Measurements from ENCODE around the gene UGT2A1.
"Not testable (repeated sequence)": the region's sequence is repeated elsewhere in the genome, so short reads cannot be mapped to it uniquely, and the experiment has no call there.

Gene UGT2A1

GRCh38 chr4:69653147-69653546 lies at the start of gene UGT2A1:
Gene UGT2A1 (minus strand): TSS chr4:69653247. CDS start chr4:69647644, 5,603 bp downstream.
- no peak within 1 kb of the TSS for H3K27ac ChIP-seq (ENCODE audit: low read length)
- H3K4me3 ChIP-seq (ENCODE audit: low read length): no peak within 1 kb of the TSS
- H3K4me1 ChIP-seq (ENCODE audit: insufficient read depth, low read length): no peaks in the 10 kb centered on the region
- H3K36me3 ChIP-seq (ENCODE audit: insufficient read depth, low read depth, low read length): no peaks in the 10 kb centered on the region
- H3K9ac ChIP-seq (ENCODE audit: low read depth, low read length): no peak within 1 kb of the TSS
- H3K27me3 ChIP-seq (ENCODE audit: insufficient read depth, low read length): no peaks in the 10 kb centered on the region
- no peaks in the 10 kb centered on the region for H3K9me3 ChIP-seq (ENCODE audit: insufficient read depth, low read depth, low read length)

DNA sequence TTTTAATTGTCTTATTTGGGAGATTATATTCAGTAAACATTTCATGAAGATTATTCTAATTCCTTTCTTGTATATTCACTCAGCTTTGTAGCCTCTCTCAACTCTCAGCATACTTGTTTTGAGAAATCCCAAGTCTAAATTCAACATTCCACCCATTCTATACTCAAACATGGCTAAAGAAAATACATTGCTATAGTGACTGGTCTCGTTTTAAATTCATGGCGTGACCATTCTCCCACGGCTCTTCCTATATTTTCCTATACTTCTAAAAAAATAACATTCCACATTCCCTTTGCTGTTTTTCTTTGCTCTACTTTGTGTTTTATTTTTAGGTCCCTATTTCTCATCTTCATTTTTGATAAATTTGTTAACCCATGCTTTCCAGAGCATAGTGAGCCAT lies 49.2 kb upstream of the UGT2A1 start:
- H3K4me1 ChIP-seq (ENCODE audit: insufficient read depth, low read length): no peaks in the 10 kb centered on the region
- H3K9me3 ChIP-seq (ENCODE audit: insufficient read depth, low read depth, low read length): no peaks in the 10 kb centered on the region
- H3K4me3 ChIP-seq (ENCODE audit: low read length): no peak overlapping the region
- no peak overlapping the region for H3K9ac ChIP-seq (ENCODE audit: low read depth, low read length)
- H3K27me3 ChIP-seq (ENCODE audit: insufficient read depth, low read length): no peaks in the 10 kb centered on the region
- no peaks in the 10 kb centered on the region for H3K36me3 ChIP-seq (ENCODE audit: insufficient read depth, low read depth, low read length)
- no peak overlapping the region for H3K27ac ChIP-seq (ENCODE audit: low read length)

DNA sequence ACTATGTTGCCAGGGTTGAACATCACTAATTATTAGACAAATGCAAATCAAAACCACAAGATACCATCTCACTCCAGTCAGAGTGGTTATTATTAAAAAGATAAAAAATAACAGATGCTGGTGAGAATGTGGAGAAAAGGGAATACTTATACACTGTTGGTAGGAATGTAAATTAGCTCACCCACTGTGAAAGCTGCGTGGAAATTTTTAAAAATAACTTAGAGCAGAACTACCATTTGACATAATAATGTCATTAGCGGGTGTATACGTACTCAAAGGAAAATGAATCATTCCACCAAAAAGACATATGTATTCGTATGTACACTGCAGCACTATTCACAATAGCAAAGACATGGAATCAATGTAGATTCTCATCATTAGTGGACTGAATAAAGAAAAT lies 48.6 kb upstream of the UGT2A1 start:
- Histone ChIP-seq H3K9me3 (ENCODE audit: insufficient read depth, low read depth, low read length) (no peaks in the 10 kb centered on the region), H3K27ac (ENCODE audit: low read length) (no peak overlapping the region), H3K9ac (ENCODE audit: low read depth, low read length) (no peak overlapping the region), H3K36me3 (ENCODE audit: insufficient read depth, low read depth, low read length) (no peaks in the 10 kb centered on the region), H3K4me1 (ENCODE audit: insufficient read depth, low read length) (no peaks in the 10 kb centered on the region), H3K4me3 (ENCODE audit: low read length) (no peak overlapping the region), H3K27me3 (ENCODE audit: insufficient read depth, low read length) (no peaks in the 10 kb centered on the region)

DNA sequence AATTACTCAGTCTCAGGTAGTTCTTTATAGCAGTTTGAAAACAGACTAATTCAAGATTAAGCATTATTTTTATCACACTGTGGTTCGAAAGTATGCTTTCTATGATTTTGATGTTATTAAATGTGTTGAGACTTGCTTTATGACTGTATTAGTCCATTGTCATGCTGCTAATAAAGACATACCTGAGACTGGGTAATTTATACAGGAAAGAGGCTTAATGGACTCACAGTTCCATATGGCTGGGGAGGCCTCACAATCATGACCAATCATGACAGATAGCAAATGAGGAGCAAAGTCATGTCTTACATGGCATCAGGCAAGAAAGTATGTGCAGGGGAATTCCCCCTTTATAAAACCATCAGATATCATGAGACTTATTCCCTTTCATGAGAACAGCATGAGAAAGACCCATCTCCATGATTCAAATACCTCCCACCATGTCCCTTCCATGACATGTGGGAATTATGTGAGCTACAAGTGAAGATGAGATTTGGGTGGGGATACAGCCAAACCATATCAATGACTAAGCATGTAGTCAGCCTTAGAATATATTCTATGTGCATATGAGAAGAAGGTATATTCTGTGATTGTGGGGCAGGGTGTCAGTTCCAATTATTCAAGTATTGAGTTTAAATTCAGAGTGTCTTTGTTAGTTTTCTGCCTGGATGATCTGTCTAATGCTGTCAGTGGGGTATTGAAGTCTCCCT lies 44.6 kb upstream of the UGT2A1 start:
- H3K36me3 ChIP-seq (ENCODE audit: insufficient read depth, low read depth, low read length): no peaks in the 10 kb centered on the region
- no peaks in the 10 kb centered on the region for H3K9me3 ChIP-seq (ENCODE audit: insufficient read depth, low read depth, low read length)
- no peak overlapping the region for H3K9ac ChIP-seq (ENCODE audit: low read depth, low read length)
- H3K27ac ChIP-seq (ENCODE audit: low read length): no peak overlapping the region
- H3K4me3 ChIP-seq (ENCODE audit: low read length): no peak overlapping the region
- no peaks in the 10 kb centered on the region for H3K27me3 ChIP-seq (ENCODE audit: insufficient read depth, low read length)
- no peaks in the 10 kb centered on the region for H3K4me1 ChIP-seq (ENCODE audit: insufficient read depth, low read length)

- no peaks in the 10 kb centered on the region for H3K27me3 ChIP-seq (ENCODE audit: insufficient read depth, low read length)
- H3K9me3 ChIP-seq (ENCODE audit: insufficient read depth, low read depth, low read length): no peaks in the 10 kb centered on the region
- H3K4me1 ChIP-seq (ENCODE audit: insufficient read depth, low read length): no peaks in the 10 kb centered on the region
- no peak overlapping the region for H3K4me3 ChIP-seq (ENCODE audit: low read length)
- H3K27ac ChIP-seq (ENCODE audit: low read length): no peak overlapping the region
- no peaks in the 10 kb centered on the region for H3K36me3 ChIP-seq (ENCODE audit: insufficient read depth, low read depth, low read length)
- no peak overlapping the region for H3K9ac ChIP-seq (ENCODE audit: low read depth, low read length)
These were observed 36.6 kb upstream of the UGT2A1 start for GRCh38 chr4:69689599-69689998.

DNA sequence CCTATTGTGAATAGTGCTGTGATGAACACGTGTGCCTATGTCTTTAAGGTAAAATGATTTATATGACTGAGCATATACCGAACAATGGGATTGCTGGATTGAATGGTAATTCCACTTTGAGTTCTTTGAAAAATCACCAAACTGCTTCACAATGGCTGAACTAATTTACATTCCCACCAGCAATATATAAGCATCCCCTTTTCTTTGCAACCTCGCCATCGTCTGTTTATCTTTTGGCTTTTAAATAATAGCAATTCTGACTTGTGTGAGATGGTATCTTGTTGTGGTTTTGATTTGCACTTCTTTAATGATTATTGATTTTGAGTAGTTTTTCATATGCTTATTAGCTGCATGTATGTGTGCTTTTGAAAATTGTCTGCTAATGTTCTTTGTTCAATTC lies 31.8 kb upstream of the UGT2A1 start:
- no peak overlapping the region for H3K4me3 ChIP-seq (ENCODE audit: low read length)
- H3K9ac ChIP-seq (ENCODE audit: low read depth, low read length): no peak overlapping the region
- H3K9me3 ChIP-seq (ENCODE audit: insufficient read depth, low read depth, low read length): no peaks in the 10 kb centered on the region
- no peaks in the 10 kb centered on the region for H3K36me3 ChIP-seq (ENCODE audit: insufficient read depth, low read depth, low read length)
- H3K27ac ChIP-seq (ENCODE audit: low read length): no peak overlapping the region
- H3K4me1 ChIP-seq (ENCODE audit: insufficient read depth, low read length): no peaks in the 10 kb centered on the region
- no peaks in the 10 kb centered on the region for H3K27me3 ChIP-seq (ENCODE audit: insufficient read depth, low read length)

DNA sequence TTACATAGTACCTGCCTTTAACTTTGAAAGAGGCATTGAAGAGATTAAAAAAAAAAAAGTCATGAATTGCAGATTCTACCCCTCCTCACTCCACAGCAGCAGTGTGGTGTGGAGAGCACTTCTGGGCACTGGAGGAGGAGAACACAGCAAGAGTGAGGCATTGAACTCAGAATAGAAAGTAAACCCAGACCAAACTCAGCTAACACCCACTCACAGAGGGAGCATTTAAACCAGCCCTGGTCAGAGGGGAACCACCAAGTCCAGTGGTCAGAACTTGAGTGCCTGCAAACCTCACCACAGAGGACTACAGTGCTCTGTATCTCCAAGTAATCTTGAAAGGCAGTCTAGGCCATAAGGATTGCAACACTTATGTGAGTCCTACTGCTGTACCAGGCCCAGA lies 15.6 kb upstream of the UGT2A1 start:
- no peaks in the 10 kb centered on the region for H3K36me3 ChIP-seq (ENCODE audit: insufficient read depth, low read depth, low read length)
- no peak overlapping the region for H3K9ac ChIP-seq (ENCODE audit: low read depth, low read length)
- no peaks in the 10 kb centered on the region for H3K4me1 ChIP-seq (ENCODE audit: insufficient read depth, low read length)
- no peaks in the 10 kb centered on the region for H3K27me3 ChIP-seq (ENCODE audit: insufficient read depth, low read length)
- no peak overlapping the region for H3K27ac ChIP-seq (ENCODE audit: low read length)
- no peak overlapping the region for H3K4me3 ChIP-seq (ENCODE audit: low read length)
- no peaks in the 10 kb centered on the region for H3K9me3 ChIP-seq (ENCODE audit: insufficient read depth, low read depth, low read length)

DNA sequence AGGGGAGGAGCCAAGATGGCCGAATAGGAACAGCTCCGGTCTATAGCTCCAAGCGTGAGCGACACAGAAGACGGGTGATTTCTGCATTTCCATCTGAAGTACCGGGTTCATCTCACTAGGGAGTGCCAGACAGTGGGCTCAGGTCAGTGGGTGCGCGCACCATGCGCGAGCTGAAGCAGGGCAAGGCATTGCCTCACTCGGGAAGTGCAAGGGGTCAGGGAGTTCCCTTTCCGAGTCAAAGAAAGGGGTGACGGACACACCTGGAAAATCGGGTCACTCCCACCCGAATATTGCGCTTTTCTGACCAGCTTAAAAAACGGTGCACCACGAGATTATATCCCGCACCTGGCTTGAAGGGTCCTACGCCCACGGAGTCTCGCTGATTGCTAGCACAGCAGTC lies 11.0 kb upstream of the UGT2A1 start:
- H3K4me3 ChIP-seq (ENCODE audit: low read length); H3K27me3 ChIP-seq (ENCODE audit: insufficient read depth, low read length); H3K4me1 ChIP-seq (ENCODE audit: insufficient read depth, low read length); H3K9me3 ChIP-seq (ENCODE audit: insufficient read depth, low read depth, low read length); H3K27ac ChIP-seq (ENCODE audit: low read length); H3K9ac ChIP-seq (ENCODE audit: low read depth, low read length); H3K36me3 ChIP-seq (ENCODE audit: insufficient read depth, low read depth, low read length): not testable (repeated sequence)

GRCh38 chr4:69661130-69661803 lies 8.2 kb upstream of the UGT2A1 start:
- H3K27me3 ChIP-seq (ENCODE audit: insufficient read depth, low read length); H3K9ac ChIP-seq (ENCODE audit: low read depth, low read length); H3K9me3 ChIP-seq (ENCODE audit: insufficient read depth, low read depth, low read length); H3K36me3 ChIP-seq (ENCODE audit: insufficient read depth, low read depth, low read length); H3K27ac ChIP-seq (ENCODE audit: low read length); H3K4me3 ChIP-seq (ENCODE audit: low read length); H3K4me1 ChIP-seq (ENCODE audit: insufficient read depth, low read length): not testable (repeated sequence)

GRCh38 chr4:69658133-69658532 lies 5.1 kb upstream of the UGT2A1 start:
- no peaks in the 10 kb centered on the region for H3K36me3 ChIP-seq (ENCODE audit: insufficient read depth, low read depth, low read length)
- H3K4me3 ChIP-seq (ENCODE audit: low read length): no peak overlapping the region
- H3K4me1 ChIP-seq (ENCODE audit: insufficient read depth, low read length): no peaks in the 10 kb centered on the region
- no peak overlapping the region for H3K27ac ChIP-seq (ENCODE audit: low read length)
- H3K27me3 ChIP-seq (ENCODE audit: insufficient read depth, low read length): no peaks in the 10 kb centered on the region
- no peak overlapping the region for H3K9ac ChIP-seq (ENCODE audit: low read depth, low read length)
- no peaks in the 10 kb centered on the region for H3K9me3 ChIP-seq (ENCODE audit: insufficient read depth, low read depth, low read length)

- Histone ChIP-seq H3K27ac (ENCODE audit: low read length) (no peak overlapping the region), H3K9ac (ENCODE audit: low read depth, low read length) (no peak overlapping the region), H3K4me1 (ENCODE audit: insufficient read depth, low read length) (no peaks in the 10 kb centered on the region), H3K4me3 (ENCODE audit: low read length) (no peak overlapping the region), H3K9me3 (ENCODE audit: insufficient read depth, low read depth, low read length) (no peaks in the 10 kb centered on the region), H3K36me3 (ENCODE audit: insufficient read depth, low read depth, low read length) (no peaks in the 10 kb centered on the region), H3K27me3 (ENCODE audit: insufficient read depth, low read length) (no peaks in the 10 kb centered on the region)
These were observed 3.7 kb upstream of the UGT2A1 start for GRCh38 chr4:69656653-69657158.

DNA sequence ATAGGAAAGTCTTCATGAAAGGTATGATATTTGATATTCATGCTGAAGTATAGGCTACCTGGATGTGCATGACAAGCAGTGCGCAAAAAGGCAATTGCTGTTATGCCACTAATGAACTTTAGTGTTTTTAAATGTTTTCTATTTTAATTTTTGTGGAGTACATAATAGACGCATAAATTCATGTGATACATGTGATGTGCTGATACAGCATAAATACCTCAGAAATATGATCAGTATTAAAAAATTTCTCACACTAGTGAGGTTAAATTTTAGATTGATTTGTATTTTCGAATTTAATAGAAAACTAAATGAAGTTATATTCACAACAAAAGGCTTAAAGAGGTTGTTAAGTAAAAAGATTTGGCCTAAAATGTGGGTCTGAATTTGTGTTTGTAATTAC lies 2.2 kb downstream of the UGT2A1 start:
- Histone ChIP-seq H3K36me3 (ENCODE audit: insufficient read depth, low read depth, low read length) (no peaks in the 10 kb centered on the region), H3K9me3 (ENCODE audit: insufficient read depth, low read depth, low read length) (no peaks in the 10 kb centered on the region), H3K4me3 (ENCODE audit: low read length) (no peak overlapping the region), H3K4me1 (ENCODE audit: insufficient read depth, low read length) (no peaks in the 10 kb centered on the region), H3K9ac (ENCODE audit: low read depth, low read length) (no peak overlapping the region), H3K27ac (ENCODE audit: low read length) (no peak overlapping the region), H3K27me3 (ENCODE audit: insufficient read depth, low read length) (no peaks in the 10 kb centered on the region)

Measured in iPS-20b (cell line).